SU-DHL-6 (cell line): ENCODE results near the gene DDAH2.

Experiments used
- EZH2phosphoT487 ChIP-seq: fragments of 200-600 bp; sonication (generic), shearing (Covaris generic); conservative IDR thresholded peaks from 2 replicates; pipeline ENCODE4 v1.6.1; 2018; ENCODE audit warnings: mild to moderate bottlenecking, antibody characterized with exemption, low read length, moderate library complexity, mixed read lengths
- TF ChIP-seq, protein P1 (sequence below): fragments of 200-600 bp; sonication (generic); IDR thresholded peaks from one replicate; pipeline ENCODE4 v1.5.1; 2017; ENCODE audit warnings: antibody characterized with exemption, mild to moderate bottlenecking, low read length, moderate library complexity; ENCODE audit not compliant: insufficient read depth, poor library complexity, severe bottlenecking

DNA sequence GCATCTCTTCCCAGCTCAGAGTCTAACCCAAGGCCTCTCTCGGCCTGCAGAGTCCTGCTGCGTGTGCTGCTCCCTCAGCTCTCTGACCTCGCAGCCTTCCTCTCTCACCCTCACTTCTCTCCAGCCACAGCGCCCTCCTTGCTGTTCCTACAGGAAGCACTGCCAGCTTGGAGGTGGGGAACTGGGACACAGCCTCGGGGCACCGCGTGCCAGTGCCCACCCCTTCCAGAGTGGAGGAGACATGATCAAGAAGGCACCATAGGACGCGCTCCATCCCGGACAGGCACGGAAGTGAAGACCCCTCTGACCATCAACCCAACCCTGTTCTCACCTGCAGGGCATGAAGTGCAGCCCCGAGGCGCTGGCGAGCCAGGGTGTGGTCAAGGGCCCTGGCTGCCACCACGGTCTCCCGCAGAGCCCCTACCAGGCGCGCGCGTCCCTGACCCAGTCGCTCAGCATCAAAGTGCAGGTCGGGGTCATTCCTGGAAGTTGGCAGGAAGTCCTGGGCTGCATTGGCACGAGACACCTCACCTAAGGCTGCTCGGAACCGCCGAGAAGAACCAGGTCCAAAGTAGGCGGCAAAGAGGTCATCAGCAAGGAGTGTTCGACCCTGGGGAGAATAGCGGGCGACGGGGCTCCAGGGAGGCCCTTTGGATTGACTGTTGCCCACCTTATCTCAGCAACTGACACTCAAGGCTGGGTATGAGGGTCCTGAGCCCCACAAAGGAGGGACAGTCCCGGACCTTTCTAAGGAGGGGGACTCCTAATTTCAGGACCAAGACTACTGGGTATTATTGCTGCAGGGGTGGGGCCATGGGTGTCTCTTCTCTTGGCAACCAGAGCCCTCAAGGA, 46.8 kb upstream of the DDAH2 start:
- no peak for TF ChIP-seq EZH2phosphoT487
- TF ChIP-seq, protein P1, sequence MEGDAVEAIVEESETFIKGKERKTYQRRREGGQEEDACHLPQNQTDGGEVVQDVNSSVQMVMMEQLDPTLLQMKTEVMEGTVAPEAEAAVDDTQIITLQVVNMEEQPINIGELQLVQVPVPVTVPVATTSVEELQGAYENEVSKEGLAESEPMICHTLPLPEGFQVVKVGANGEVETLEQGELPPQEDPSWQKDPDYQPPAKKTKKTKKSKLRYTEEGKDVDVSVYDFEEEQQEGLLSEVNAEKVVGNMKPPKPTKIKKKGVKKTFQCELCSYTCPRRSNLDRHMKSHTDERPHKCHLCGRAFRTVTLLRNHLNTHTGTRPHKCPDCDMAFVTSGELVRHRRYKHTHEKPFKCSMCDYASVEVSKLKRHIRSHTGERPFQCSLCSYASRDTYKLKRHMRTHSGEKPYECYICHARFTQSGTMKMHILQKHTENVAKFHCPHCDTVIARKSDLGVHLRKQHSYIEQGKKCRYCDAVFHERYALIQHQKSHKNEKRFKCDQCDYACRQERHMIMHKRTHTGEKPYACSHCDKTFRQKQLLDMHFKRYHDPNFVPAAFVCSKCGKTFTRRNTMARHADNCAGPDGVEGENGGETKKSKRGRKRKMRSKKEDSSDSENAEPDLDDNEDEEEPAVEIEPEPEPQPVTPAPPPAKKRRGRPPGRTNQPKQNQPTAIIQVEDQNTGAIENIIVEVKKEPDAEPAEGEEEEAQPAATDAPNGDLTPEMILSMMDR = no peak
